GM12872 (cell line): Measurements from ENCODE around the gene DOCK2.

Experiments used
- CTCF ChIP-seq: IDR thresholded peaks from 3 replicates; pipeline ENCODE4 v1.5.1; 2011; ENCODE audit warnings: low read depth, mild to moderate bottlenecking, low read length, moderate library complexity; ENCODE audit not compliant: insufficient read depth

The DOCK2 gene

GRCh38 chr5:169904508-169904907 is 267.4 kb downstream of the DOCK2 start:
- TF ChIP-seq CTCF = no peak

- no peak for TF ChIP-seq CTCF
Measured at GRCh38 chr5:169905017-169905416, 267.9 kb downstream of the DOCK2 start.

- no peak for TF ChIP-seq CTCF
Measured at GRCh38 chr5:169906745-169907649, 269.9 kb downstream of the DOCK2 start.

- no peak for TF ChIP-seq CTCF
Measured at GRCh38 chr5:169908864-169909263, 271.8 kb downstream of the DOCK2 start.

- no peak for TF ChIP-seq CTCF
Measured at GRCh38 chr5:169909945-169910344, 272.9 kb downstream of the DOCK2 start.

GRCh38 chr5:169910393-169910792 is 273.3 kb downstream of the DOCK2 start:
- no peak for TF ChIP-seq CTCF

- TF ChIP-seq CTCF = no peak
Measured at GRCh38 chr5:169911448-169912212, 274.6 kb downstream of the DOCK2 start.
